IMR-90 (cell line): ENCODE measurements around the gene CYP11A1. TPM values are rescaled to one million over a fixed set of nuclear protein-coding genes. Genes with fewer than 3 reads are reported as not detected.
A peak's percentile ranks its signal among the peaks of the same experiment; 100 is the strongest.

Source experiments
- ATAC-seq: fragments of 200-7000 bp; cut with Tn5 transposase; 2 replicates; pipeline ENCODE4 v1.9.1; 2020; ENCODE audit warnings: low read depth, mild to moderate bottlenecking, moderate library complexity
- BruUV-seq: library from RNA; stranded (reverse); fragments of 400-500 nt; replicated peaks from 2 replicates; lab custom pipeline; 2021; lab: Mats Ljungman, UMichigan
- CTCF ChIA-PET: fragments of 300-600 bp; formaldehyde crosslinking; extraction: SDS; loops from one replicate; lab custom pipeline; 2021; ENCODE audit warnings: antibody characterized with exemption; lab: Yijun Ruan, JAX
- POLR2A ChIA-PET: fragments of 300-600 bp; sonication (Branson Sonifier 250); formaldehyde crosslinking; loops from one replicate; lab custom pipeline; 2022; ENCODE audit warnings: antibody characterized with exemption; ENCODE audit not compliant: unreplicated experiment; lab: Charles Lee
- DNase-seq: peaks from one replicate; pipeline ENCODE4 v3.0.0; 2013
- H2AFZ ChIP-seq: replicated peaks from 2 replicates; pipeline ENCODE3; 2013; ENCODE audit warnings: low read length, mild to moderate bottlenecking; ENCODE audit not compliant: poor library complexity
- H2AK5ac ChIP-seq: 2 replicates; pipeline ENCODE4 v1.6.1; 2013; ENCODE audit warnings: low read depth, low read length, inconsistent platforms
- H2AK9ac ChIP-seq: replicated peaks from 2 replicates; pipeline ENCODE3; 2013; ENCODE audit warnings: mild to moderate bottlenecking, low read depth, low read length, moderate library complexity; ENCODE audit not compliant: poor library complexity
- H2BK120ac ChIP-seq: 2 replicates; pipeline ENCODE4 v1.6.1; 2013; ENCODE audit warnings: low read depth, low read length, inconsistent platforms
- H2BK15ac ChIP-seq: 3 replicates; pipeline ENCODE4 v1.6.1; 2013; ENCODE audit warnings: low read depth, low read length, inconsistent platforms
- H2BK20ac ChIP-seq: 2 replicates; pipeline ENCODE4 v1.6.1; 2013; ENCODE audit warnings: low read depth, mild to moderate bottlenecking, inconsistent platforms, low read length, moderate library complexity
- H2BK5ac ChIP-seq: 2 replicates; pipeline ENCODE4 v1.6.1; 2013; ENCODE audit warnings: mild to moderate bottlenecking, low read depth, low read length, inconsistent platforms; ENCODE audit not compliant: poor library complexity, severe bottlenecking
- H3K14ac ChIP-seq: replicated peaks from 2 replicates; pipeline ENCODE4 v1.6.1; 2013; ENCODE audit warnings: low read depth, low read length, inconsistent platforms
- H3K18ac ChIP-seq: 2 replicates; pipeline ENCODE4 v1.6.1; 2013; ENCODE audit warnings: low read depth, low read length, control low read depth
- H3K23ac ChIP-seq: 2 replicates; pipeline ENCODE4 v1.6.1; 2013; ENCODE audit warnings: low read depth, low read length, inconsistent platforms
- H3K27ac ChIP-seq: 2 replicates; pipeline ENCODE4 v1.5.1; 2013; ENCODE audit warnings: mild to moderate bottlenecking, control low read depth, low read length; ENCODE audit not compliant: insufficient read depth
- H3K27me3 ChIP-seq: 2 replicates; pipeline ENCODE4 v1.6.1; 2013; ENCODE audit warnings: low read length; ENCODE audit not compliant: control insufficient read depth, insufficient read depth
- H3K36me3 ChIP-seq: 2 replicates; pipeline ENCODE4 v1.6.1; 2013; ENCODE audit warnings: low read length, mixed read lengths; ENCODE audit not compliant: control insufficient read depth, insufficient read depth
- H3K4ac ChIP-seq: 2 replicates; pipeline ENCODE4 v1.6.1; 2013; ENCODE audit warnings: low read depth, low read length, inconsistent platforms
- H3K4me1 ChIP-seq: 2 replicates; pipeline ENCODE4 v1.6.1; 2013; ENCODE audit warnings: low read length, mixed read lengths; ENCODE audit not compliant: control insufficient read depth, insufficient read depth
- H3K4me2 ChIP-seq: 2 replicates; pipeline ENCODE4 v1.6.1; 2013; ENCODE audit warnings: low read depth, mild to moderate bottlenecking, control low read depth, low read length, moderate library complexity
- H3K4me3 ChIP-seq: 2 replicates; pipeline ENCODE4 v1.5.1; 2013; ENCODE audit warnings: low read depth, mild to moderate bottlenecking, control low read depth, low read length, moderate library complexity; ENCODE audit not compliant: insufficient read depth
- H3K56ac ChIP-seq: 2 replicates; pipeline ENCODE4 v1.6.1; 2013; ENCODE audit warnings: low read length, inconsistent platforms; ENCODE audit not compliant: insufficient read depth; ENCODE audit errors: extremely low read depth
- H3K79me1 ChIP-seq, 2 experiments: 2 replicates each; pipeline ENCODE4 v1.6.1; 2013; ENCODE audit warnings: low read length in 2 of 2, inconsistent platforms in 1 of 2, low read depth in 1 of 2
- H3K9ac ChIP-seq: 2 replicates; pipeline ENCODE4 v1.6.1; 2013; ENCODE audit warnings: low read depth, low read length, control low read depth
- H3K9me1 ChIP-seq: 2 replicates; pipeline ENCODE4 v1.6.1; 2013; ENCODE audit warnings: low read length, inconsistent platforms; ENCODE audit not compliant: insufficient read depth
- H3K9me3 ChIP-seq: 2 replicates; pipeline ENCODE4 v1.6.1; 2013; ENCODE audit warnings: low read length; ENCODE audit not compliant: control insufficient read depth, insufficient read depth
- H4K20me1 ChIP-seq: 2 replicates; pipeline ENCODE4 v1.6.1; 2013; ENCODE audit warnings: low read length, inconsistent platforms; ENCODE audit not compliant: insufficient read depth
- H4K5ac ChIP-seq: 2 replicates; pipeline ENCODE4 v1.6.1; 2013; ENCODE audit warnings: mild to moderate bottlenecking, low read depth, low read length, control low read depth
- H4K8ac ChIP-seq, 2 experiments: 2 replicates each; pipeline ENCODE4 v1.6.1; 2013; ENCODE audit warnings: low read depth in 2 of 2, low read length in 2 of 2, control low read depth in 1 of 2, inconsistent platforms in 1 of 2
- H4K91ac ChIP-seq: 2 replicates; pipeline ENCODE4 v1.6.1; 2013; ENCODE audit warnings: low read depth, low read length, inconsistent platforms; ENCODE audit not compliant: insufficient read depth
- BHLHE40 ChIP-seq: fragments of 150-350 bp; IDR thresholded peaks from 2 replicates; pipeline ENCODE4 v1.6.1; 2016; ENCODE audit warnings: mild to moderate bottlenecking, low read depth, low read length
- CEBPB ChIP-seq: IDR thresholded peaks from 2 replicates; pipeline ENCODE4 v1.6.1; 2012; ENCODE audit warnings: low read depth, low read length, improper control_type of control experiment
- CHD1 ChIP-seq: IDR thresholded peaks from 2 replicates; pipeline ENCODE4 v1.6.1; 2012; ENCODE audit warnings: low read depth, low read length, improper control_type of control experiment
- FOS ChIP-seq: fragments of 150-350 bp; IDR thresholded peaks from 2 replicates; pipeline ENCODE4 v1.6.1; 2016; ENCODE audit warnings: low read depth, low read length
- MAFK ChIP-seq: IDR thresholded peaks from 2 replicates; pipeline ENCODE4 v1.6.1; 2012; ENCODE audit warnings: low read depth, low read length, improper control_type of control experiment
- MAZ ChIP-seq: IDR thresholded peaks from 2 replicates; pipeline ENCODE4 v1.6.1; 2012; ENCODE audit warnings: low read depth, mild to moderate bottlenecking, low read length, improper control_type of control experiment, moderate library complexity, borderline replicate concordance
- MXI1 ChIP-seq: IDR thresholded peaks from 2 replicates; pipeline ENCODE4 v1.6.1; 2012; ENCODE audit warnings: low read depth, mild to moderate bottlenecking, low read length, moderate library complexity, borderline replicate concordance
- NFE2L2 ChIP-seq: fragments of 150-350 bp; IDR thresholded peaks from 2 replicates; pipeline ENCODE4 v1.6.1; 2016; ENCODE audit warnings: low read depth, mild to moderate bottlenecking, low read length
- POLR2A ChIP-seq: IDR thresholded peaks from 2 replicates; pipeline ENCODE4 v1.6.1; 2012; ENCODE audit warnings: mild to moderate bottlenecking, low read depth, low read length
- RCOR1 ChIP-seq: IDR thresholded peaks from 2 replicates; pipeline ENCODE4 v1.6.1; 2012; ENCODE audit warnings: mild to moderate bottlenecking, low read length, improper control_type of control experiment; ENCODE audit not compliant: insufficient replicate concordance
- RFX5 ChIP-seq: IDR thresholded peaks from 2 replicates; pipeline ENCODE4 v1.8.0; 2012; ENCODE audit warnings: low read depth, mild to moderate bottlenecking, low read length, moderate library complexity
- SMC3 ChIP-seq: fragments of 150-350 bp; IDR thresholded peaks from 2 replicates; pipeline ENCODE4 v1.6.1; 2016; ENCODE audit warnings: low read depth, mild to moderate bottlenecking, antibody characterized with exemption, low read length, moderate library complexity
- WGBS, 2 experiments: methylation state at CpG; one replicate each; pipeline versions ENCODE4 v1.1.5 to v1.1.7; 2013; ENCODE audit warnings: missing lambda C conversion rate in 2 of 2; ENCODE audit not compliant: insufficient read length in 1 of 2; ENCODE audit errors: extremely low coverage in 2 of 2; 5-methylcytosine and 5-hydroxymethylcytosine counted together
- dilution Hi-C: fragments of 300-500 bp; cut with HindIII; formaldehyde crosslinking; loops from one replicate; pipeline ENCODE4 v1.14.3; 2018; ENCODE audit warnings: low sequenced_read_pairs; ENCODE audit not compliant: unreplicated experiment
- in situ Hi-C: fragments of 300-500 bp; cut with MboI; formaldehyde crosslinking; loops from 3 replicates; pipeline ENCODE4 v1.14.3; 2019; ENCODE audit warnings: low sequenced_read_pairs, inconsistent platforms, mixed read lengths
- intact Hi-C: fragments of 100-400 bp; cut with micrococcal nuclease; formaldehyde crosslinking; loops from 2 replicates; pipeline ENCODE4 v1.10.0; 2022
- polyA plus RNA-seq, 3 experiments: library from polyadenylated mRNA; depleted of rRNA; stranded (reverse); fragments of >200 nt; gene quantifications; 2 replicates each; pipeline ENCODE4 v1.2.3, GENCODE V29; 2012; ENCODE audit warnings: low replicate concordance in 1 of 3
- total RNA-seq: library from RNA; depleted of rRNA; stranded (reverse); fragments of >200 nt; gene quantifications from 2 replicates; pipeline ENCODE4 v1.2.3, GENCODE V29; 2012
- TF ChIP-seq, protein P1 (sequence below): fragments of 150-350 bp; IDR thresholded peaks from 2 replicates; pipeline ENCODE4 v1.6.1; 2016; ENCODE audit warnings: low read depth, mild to moderate bottlenecking, low read length, moderate library complexity, borderline replicate concordance
- TF ChIP-seq, protein P2 (sequence below): fragments of 150-350 bp; IDR thresholded peaks from 2 replicates; pipeline ENCODE4 v1.6.1; 2017; ENCODE audit warnings: mild to moderate bottlenecking, antibody characterized with exemption, low read length, low read depth
- TF ChIP-seq, protein P3 (sequence below): conservative IDR thresholded peaks from 2 replicates; pipeline ENCODE4 v1.5.1; 2012; ENCODE audit warnings: mild to moderate bottlenecking, low read depth, low read length, improper control_type of control experiment

Gene CYP11A1
- total and polyA plus RNA-seq, 2 of the 4 experiments (the other 2 are of a cell fraction) = 0.18 to 0.50 TPM

DNA sequence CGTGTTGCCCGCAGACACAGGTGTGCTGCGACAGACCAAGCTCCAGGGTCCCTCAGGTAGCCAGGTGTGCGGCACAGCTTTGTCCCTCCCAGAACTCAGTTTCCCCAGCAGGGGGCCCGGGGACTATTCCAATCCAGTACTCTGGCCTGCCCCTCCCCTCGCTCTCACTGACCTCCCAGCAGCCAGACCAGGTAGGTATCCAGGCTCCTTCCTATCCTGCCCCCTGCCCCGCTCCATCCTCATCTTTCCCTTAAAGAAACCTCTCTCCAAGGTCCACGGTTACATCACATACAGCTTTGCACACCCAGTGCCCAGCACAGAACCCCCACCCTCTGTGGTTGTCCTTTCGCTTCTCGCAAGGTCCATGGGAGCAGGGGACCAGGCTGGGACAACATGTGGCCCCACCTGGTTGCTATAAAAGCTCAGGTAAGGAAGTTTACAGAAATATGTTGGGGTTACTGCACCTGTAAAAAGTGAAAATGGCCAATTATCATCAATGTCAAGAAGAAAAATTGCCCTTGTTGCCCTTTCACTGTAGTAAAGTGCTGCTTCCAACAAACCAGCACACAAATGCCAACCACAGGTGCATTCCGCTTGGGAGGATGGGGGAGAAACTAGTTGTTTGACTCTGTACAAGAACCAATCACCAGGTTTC is 7.3 kb upstream of the CYP11A1 start:
- peaks cover 25% of the 10 kb centered on the region for H3K27me3 ChIP-seq
- H3K18ac ChIP-seq = no peak overlapping the region
- H2AK9ac ChIP-seq = peak overlapping the region; percentile 43
- H4K5ac ChIP-seq = no peak overlapping the region
- no peaks in the 10 kb centered on the region for H3K36me3 ChIP-seq
- H3K79me1 ChIP-seq = no peaks in the 10 kb centered on the region
- H2BK15ac ChIP-seq = no peak overlapping the region
- no peak overlapping the region for H3K23ac ChIP-seq
- no peak overlapping the region for H3K4ac ChIP-seq
- ChIA-PET CTCF (interaction anchor here (0.8 to 1.3 kb wide), 2 partner anchors 64 to 67 kb away, joined by 3 read pairs; no protein-coding TSS in a partner anchor), POLR2A (no interaction called here)
- dilution Hi-C loops (no loop called here), in situ Hi-C loops (loop anchor here (5.0 to 10.0 kb wide), 2 partner anchors 248 to 400 kb away; no protein-coding TSS in a partner anchor), intact Hi-C loops (loop anchor here (1.0 to 10.0 kb wide), 4 partner anchors 64 to 580 kb away; partner anchors contain the start of gene RPP25)
- BruUV-seq = no TSS peak
- no peak overlapping the region for H4K8ac ChIP-seq
- H2AK5ac ChIP-seq = no peak overlapping the region
- H2BK5ac ChIP-seq = no peak overlapping the region
- H2AFZ ChIP-seq = peak overlapping the region; percentile 95
- H3K56ac ChIP-seq = no peak overlapping the region
- no peaks in the 10 kb centered on the region for H3K9me1 ChIP-seq
- no peak overlapping the region for H4K91ac ChIP-seq
- H3K4me3 ChIP-seq = 0 out of 2 replicates have a peak overlapping the region, but pooled peaks have one; percentile 14
- no peak overlapping the region for H3K27ac ChIP-seq
- H3K4me2 ChIP-seq = peak overlapping the region; percentile 100
- peaks cover 4% of the 10 kb centered on the region; the same call in 1 of the 2 replicates for H3K4me1 ChIP-seq
- no peak for DNase-seq
- H2BK20ac ChIP-seq = no peak overlapping the region
- 40% methylated on average over 1 of the region's 11 CpGs; no CpG with 5 or more reads in 1 of the 2 experiments for WGBS, 2 experiments
- H3K9ac ChIP-seq = no peak overlapping the region
- ATAC-seq = no peak
- H3K14ac ChIP-seq = no peak overlapping the region
- no peaks in the 10 kb centered on the region; the same call in 1 of the 2 replicates for H4K20me1 ChIP-seq
- H2BK120ac ChIP-seq = no peak overlapping the region
- no peaks in the 10 kb centered on the region for H3K9me3 ChIP-seq
- TF ChIP-seq CHD1 (no peak), CEBPB (no peak), RCOR1 (no peak), NFE2L2 (no peak), POLR2A (no peak), MAFK (no peak), BHLHE40 (no peak), MAZ (no peak), FOS (no peak), RFX5 (no peak), MXI1 (no peak), SMC3 (no peak)
- TF ChIP-seq, protein P1, sequence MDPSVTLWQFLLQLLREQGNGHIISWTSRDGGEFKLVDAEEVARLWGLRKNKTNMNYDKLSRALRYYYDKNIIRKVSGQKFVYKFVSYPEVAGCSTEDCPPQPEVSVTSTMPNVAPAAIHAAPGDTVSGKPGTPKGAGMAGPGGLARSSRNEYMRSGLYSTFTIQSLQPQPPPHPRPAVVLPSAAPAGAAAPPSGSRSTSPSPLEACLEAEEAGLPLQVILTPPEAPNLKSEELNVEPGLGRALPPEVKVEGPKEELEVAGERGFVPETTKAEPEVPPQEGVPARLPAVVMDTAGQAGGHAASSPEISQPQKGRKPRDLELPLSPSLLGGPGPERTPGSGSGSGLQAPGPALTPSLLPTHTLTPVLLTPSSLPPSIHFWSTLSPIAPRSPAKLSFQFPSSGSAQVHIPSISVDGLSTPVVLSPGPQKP = no peak
- TF ChIP-seq, protein P2, sequence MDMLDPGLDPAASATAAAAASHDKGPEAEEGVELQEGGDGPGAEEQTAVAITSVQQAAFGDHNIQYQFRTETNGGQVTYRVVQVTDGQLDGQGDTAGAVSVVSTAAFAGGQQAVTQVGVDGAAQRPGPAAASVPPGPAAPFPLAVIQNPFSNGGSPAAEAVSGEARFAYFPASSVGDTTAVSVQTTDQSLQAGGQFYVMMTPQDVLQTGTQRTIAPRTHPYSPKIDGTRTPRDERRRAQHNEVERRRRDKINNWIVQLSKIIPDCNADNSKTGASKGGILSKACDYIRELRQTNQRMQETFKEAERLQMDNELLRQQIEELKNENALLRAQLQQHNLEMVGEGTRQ = no peak
- TF ChIP-seq, protein P3, sequence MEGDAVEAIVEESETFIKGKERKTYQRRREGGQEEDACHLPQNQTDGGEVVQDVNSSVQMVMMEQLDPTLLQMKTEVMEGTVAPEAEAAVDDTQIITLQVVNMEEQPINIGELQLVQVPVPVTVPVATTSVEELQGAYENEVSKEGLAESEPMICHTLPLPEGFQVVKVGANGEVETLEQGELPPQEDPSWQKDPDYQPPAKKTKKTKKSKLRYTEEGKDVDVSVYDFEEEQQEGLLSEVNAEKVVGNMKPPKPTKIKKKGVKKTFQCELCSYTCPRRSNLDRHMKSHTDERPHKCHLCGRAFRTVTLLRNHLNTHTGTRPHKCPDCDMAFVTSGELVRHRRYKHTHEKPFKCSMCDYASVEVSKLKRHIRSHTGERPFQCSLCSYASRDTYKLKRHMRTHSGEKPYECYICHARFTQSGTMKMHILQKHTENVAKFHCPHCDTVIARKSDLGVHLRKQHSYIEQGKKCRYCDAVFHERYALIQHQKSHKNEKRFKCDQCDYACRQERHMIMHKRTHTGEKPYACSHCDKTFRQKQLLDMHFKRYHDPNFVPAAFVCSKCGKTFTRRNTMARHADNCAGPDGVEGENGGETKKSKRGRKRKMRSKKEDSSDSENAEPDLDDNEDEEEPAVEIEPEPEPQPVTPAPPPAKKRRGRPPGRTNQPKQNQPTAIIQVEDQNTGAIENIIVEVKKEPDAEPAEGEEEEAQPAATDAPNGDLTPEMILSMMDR = no peak
